ENCODE results near the gene WNT10A. TPM values are rescaled to one million over a fixed set of nuclear protein-coding genes. Genes with fewer than 3 reads are reported as not detected.

WNT10A gene
- polyA plus RNA-seq, 1 experiment = not detected

DNA sequence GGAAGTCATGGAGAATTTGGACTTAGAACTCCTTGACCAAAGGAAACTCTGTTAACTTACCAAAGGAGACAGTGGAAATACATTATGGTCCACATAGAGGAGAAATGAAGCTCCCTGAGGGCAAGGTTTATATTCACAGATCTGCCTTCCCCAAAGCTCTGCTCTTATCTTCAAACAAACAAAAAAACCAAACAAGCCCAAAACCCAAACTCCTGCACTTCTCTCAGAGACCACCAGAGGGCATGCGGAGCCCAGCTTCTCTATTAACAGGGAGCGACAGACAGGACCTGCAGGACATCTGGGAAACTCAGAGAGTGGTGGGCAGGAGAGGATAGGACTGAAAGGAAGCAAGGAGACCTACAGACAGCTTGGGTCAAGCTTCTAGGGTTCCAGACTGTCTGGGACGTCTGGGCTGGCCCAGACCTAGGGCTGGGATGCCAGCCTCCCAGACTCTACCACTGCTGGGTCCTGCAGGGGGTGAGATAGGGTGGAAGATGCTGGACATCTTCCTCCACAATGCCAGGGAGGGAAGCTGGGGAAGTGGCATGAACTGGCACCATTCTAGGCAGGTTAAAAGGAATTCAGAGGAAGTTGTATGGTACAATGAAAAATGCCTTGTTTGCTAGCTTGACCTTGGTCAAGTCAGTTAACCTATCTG lies 4.0 kb upstream of the WNT10A start:
- Histone ChIP-seq H3K9me3 (ENCODE audit: control insufficient read depth, insufficient read depth, low read length) (no peaks in the 10 kb centered on the region; the same call in 1 of the 2 replicates), H3K4me3 (ENCODE audit: low read depth, low read length) (no peak overlapping the region), H3K27ac (ENCODE audit: low read depth, low read length) (no peak overlapping the region), H3K27me3 (ENCODE audit: control insufficient read depth, insufficient read depth, low read length) (peaks cover 83% of the 10 kb centered on the region)
- no peak for DNase-seq (ENCODE audit: low read depth, low spot score)
- TF ChIP-seq, protein P1, sequence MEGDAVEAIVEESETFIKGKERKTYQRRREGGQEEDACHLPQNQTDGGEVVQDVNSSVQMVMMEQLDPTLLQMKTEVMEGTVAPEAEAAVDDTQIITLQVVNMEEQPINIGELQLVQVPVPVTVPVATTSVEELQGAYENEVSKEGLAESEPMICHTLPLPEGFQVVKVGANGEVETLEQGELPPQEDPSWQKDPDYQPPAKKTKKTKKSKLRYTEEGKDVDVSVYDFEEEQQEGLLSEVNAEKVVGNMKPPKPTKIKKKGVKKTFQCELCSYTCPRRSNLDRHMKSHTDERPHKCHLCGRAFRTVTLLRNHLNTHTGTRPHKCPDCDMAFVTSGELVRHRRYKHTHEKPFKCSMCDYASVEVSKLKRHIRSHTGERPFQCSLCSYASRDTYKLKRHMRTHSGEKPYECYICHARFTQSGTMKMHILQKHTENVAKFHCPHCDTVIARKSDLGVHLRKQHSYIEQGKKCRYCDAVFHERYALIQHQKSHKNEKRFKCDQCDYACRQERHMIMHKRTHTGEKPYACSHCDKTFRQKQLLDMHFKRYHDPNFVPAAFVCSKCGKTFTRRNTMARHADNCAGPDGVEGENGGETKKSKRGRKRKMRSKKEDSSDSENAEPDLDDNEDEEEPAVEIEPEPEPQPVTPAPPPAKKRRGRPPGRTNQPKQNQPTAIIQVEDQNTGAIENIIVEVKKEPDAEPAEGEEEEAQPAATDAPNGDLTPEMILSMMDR (IDR thresholded peaks at IDR 0.05; ENCODE audit: low read depth, low read length) = peak; percentile 97
- CTCF ChIA-PET = interaction anchor here (0.6 to 8.9 kb wide), 31 partner anchors 8 to 280 kb away, joined by 3 to 127 read pairs (median 4); partner anchors contain the start of gene WNT6
- POLR2A ChIA-PET = no interaction called here

DNA sequence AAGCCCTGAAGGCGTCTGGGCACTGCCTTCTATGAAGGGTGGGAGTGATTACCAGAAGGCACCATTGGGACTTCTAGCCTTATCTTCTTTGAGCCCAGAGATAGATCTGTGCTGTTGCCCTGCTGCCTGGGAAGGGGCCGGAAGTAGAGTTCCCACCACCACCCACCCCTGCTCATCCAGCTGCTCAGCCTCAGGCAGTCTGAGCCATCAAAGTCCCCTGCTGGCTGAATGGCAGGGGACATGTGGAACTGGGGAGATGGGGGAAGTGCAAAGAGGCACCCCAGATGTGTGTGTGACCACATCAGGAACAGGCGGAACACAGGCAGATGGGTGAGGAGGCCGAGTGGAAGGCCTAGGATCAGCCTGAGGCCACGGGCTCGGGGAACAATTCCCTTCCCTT lies 3.3 kb upstream of the WNT10A start:
- ChIA-PET POLR2A (no interaction called here), CTCF (interaction anchor here (1.0 to 8.9 kb wide), 16 partner anchors 9 to 279 kb away, joined by 3 to 127 read pairs (median 4); partner anchors contain the start of gene WNT6)
- Histone ChIP-seq H3K9me3 (ENCODE audit: control insufficient read depth, insufficient read depth, low read length) (no peaks in the 10 kb centered on the region; the same call in 1 of the 2 replicates), H3K27ac (ENCODE audit: low read depth, low read length) (no peak overlapping the region), H3K4me3 (ENCODE audit: low read depth, low read length) (no peak overlapping the region), H3K27me3 (ENCODE audit: control insufficient read depth, insufficient read depth, low read length) (peaks cover 83% of the 10 kb centered on the region)
- TF ChIP-seq, protein P1 (IDR thresholded peaks at IDR 0.05; ENCODE audit: low read depth, low read length) = no peak
- DNase-seq (ENCODE audit: low read depth, low spot score) = no peak

DNA sequence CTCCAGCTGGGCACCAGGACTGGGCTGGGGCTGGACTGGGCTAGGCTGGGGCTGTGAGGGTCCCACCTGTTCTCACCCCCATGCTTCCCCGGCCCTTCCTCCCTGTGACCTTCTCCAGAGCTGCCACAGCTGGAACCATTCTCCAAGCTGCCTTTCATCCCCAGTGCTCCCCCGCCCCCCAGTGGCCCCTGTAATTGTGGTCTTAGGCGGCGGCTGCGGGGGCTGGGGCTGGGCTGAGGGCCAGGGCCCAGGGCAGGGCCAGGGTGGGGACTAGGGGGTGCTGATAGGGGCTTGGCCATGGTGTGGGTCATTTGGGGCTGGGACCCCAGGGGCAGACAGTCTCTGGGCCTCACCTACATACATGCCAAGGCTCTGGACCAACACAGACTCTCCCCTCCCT lies 2.8 kb upstream of the WNT10A start:
- CTCF ChIA-PET = interaction anchor here (0.9 to 8.9 kb wide), 5 partner anchors 10 to 277 kb away, joined by 3 to 127 read pairs (median 8); no protein-coding TSS in a partner anchor
- POLR2A ChIA-PET = no interaction called here
- Histone ChIP-seq H3K4me3 (ENCODE audit: low read depth, low read length) (no peak overlapping the region), H3K27me3 (ENCODE audit: control insufficient read depth, insufficient read depth, low read length) (peaks cover 83% of the 10 kb centered on the region), H3K27ac (ENCODE audit: low read depth, low read length) (no peak overlapping the region), H3K9me3 (ENCODE audit: control insufficient read depth, insufficient read depth, low read length) (no peaks in the 10 kb centered on the region; the same call in 1 of the 2 replicates)
- TF ChIP-seq, protein P1 (IDR thresholded peaks at IDR 0.05; ENCODE audit: low read depth, low read length) = no peak
- no peak for DNase-seq (ENCODE audit: low read depth, low spot score)

DNA sequence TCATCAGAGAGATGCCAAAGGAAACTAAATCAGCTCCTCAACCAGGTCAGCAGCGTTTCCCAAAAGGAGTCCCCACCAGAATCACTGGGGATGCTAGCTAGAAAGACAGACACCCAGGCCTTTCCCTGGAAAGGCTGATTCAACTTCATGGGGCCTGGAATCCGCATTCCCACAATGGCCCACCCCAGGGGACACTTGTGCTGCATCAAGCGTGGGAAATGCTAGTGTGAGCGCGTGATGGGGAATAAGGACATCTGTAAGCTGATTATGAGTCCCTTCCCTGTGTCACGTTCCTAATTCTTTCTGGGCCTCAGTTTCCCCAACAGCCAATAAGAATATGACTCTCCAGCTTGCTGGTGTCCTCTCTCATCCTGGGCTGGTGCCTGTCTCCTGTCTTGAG lies 2.2 kb upstream of the WNT10A start:
- H3K27ac ChIP-seq (ENCODE audit: low read depth, low read length) = no peak overlapping the region
- H3K9me3 ChIP-seq (ENCODE audit: control insufficient read depth, insufficient read depth, low read length) = no peaks in the 10 kb centered on the region; the same call in 1 of the 2 replicates
- TF ChIP-seq, protein P1 (IDR thresholded peaks at IDR 0.05; ENCODE audit: low read depth, low read length) = no peak
- ChIA-PET POLR2A (no interaction called here), CTCF (interaction anchor here (0.9 to 8.9 kb wide), 4 partner anchors 9 to 276 kb away, joined by 3 to 127 read pairs (median 16); no protein-coding TSS in a partner anchor)
- DNase-seq (ENCODE audit: low read depth, low spot score) = no peak
- no peak overlapping the region for H3K4me3 ChIP-seq (ENCODE audit: low read depth, low read length)
- H3K27me3 ChIP-seq (ENCODE audit: control insufficient read depth, insufficient read depth, low read length) = peaks cover 83% of the 10 kb centered on the region

All from AG04450 (cell line).